Measurements from ENCODE around the gene MAP3K5.

The MAP3K5 gene

DNA sequence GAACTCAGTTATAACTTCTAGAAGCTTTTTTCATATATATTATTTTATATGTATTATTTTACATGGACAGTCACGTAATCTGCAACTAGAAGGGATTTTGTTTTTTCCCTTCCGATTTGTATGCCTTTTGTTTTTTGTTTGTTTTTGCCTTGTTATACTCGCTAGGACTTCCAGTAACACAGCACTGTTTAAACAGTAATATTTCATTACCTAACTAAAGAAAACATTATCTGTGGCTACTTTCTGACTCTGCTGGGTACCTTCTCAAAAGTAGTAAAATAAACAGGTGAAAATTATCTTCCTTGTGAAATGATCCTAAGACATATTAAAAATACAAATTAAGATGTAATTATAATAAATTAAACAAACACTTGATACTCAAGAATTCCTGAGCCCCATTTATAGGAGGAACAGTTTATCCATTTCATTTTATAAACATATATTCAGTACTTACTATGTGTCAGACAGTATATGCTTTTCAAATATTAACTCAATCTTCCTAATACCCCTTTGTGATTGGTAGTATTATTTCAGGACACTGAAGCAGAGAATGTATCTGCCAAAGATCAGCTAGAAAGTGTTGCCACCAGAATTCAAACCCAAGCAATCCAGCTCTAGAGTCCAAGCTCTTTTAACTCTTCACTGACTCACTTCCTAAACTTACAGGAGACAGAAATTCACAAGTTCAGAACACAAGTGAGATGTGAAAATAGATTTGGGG is 65.3 kb downstream of the MAP3K5 start:
- ATAC-seq: no peak
- TF ChIP-seq PPARA (CRISPR knock-in tag; IDR thresholded peaks at IDR 0.05; ENCODE audit: borderline replicate concordance) (no peak), ARNTL (CRISPR knock-in tag; IDR thresholded peaks at IDR 0.05; ENCODE audit: borderline replicate concordance, low read depth) (0 out of 2 replicates have a peak, but pooled peaks have one; percentile 22)

DNA sequence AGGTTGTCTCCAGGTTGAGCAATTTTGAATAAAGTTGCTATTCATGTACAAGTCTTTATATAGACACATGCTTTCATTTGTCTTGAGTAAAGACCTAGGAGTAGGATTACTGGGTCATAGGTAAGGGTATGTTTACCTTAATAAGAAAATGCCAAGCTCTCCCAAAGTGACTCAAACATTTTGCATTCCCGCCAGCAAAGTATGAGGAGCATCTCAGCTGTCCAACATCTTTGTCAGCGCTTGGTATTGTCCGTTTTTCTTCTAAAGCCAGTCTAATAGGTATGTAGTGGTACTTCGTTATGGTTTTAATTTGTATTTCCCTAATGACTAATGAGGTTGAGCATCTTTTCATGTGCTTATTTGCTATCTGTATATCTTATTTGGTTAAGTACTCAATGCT is 67.2 kb downstream of the MAP3K5 start:
- ATAC-seq: no peak
- TF ChIP-seq CSDC2 (CRISPR knock-in tag; IDR thresholded peaks at IDR 0.05): no peak
- no peak for TF ChIP-seq RARB (CRISPR knock-in tag; IDR thresholded peaks at IDR 0.05)
- no peak for TF ChIP-seq ZNF70 (CRISPR knock-in tag; IDR thresholded peaks at IDR 0.05)
- TF ChIP-seq, protein P1, sequence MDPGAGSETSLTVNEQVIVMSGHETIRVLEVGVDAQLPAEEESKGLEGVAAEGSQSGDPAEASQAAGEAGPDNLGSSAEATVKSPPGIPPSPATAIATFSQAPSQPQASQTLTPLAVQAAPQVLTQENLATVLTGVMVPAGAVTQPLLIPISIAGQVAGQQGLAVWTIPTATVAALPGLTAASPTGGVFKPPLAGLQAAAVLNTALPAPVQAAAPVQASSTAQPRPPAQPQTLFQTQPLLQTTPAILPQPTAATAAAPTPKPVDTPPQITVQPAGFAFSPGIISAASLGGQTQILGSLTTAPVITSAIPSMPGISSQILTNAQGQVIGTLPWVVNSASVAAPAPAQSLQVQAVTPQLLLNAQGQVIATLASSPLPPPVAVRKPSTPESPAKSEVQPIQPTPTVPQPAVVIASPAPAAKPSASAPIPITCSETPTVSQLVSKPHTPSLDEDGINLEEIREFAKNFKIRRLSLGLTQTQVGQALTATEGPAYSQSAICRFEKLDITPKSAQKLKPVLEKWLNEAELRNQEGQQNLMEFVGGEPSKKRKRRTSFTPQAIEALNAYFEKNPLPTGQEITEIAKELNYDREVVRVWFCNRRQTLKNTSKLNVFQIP (CRISPR knock-in tag; IDR thresholded peaks at IDR 0.05; ENCODE audit: borderline replicate concordance, low read depth): no peak
- TF ChIP-seq ZNF565 (CRISPR knock-in tag; conservative IDR thresholded peaks at IDR 0.05; ENCODE audit: low read depth): no peak
- TF ChIP-seq ZC3H10 (CRISPR knock-in tag; IDR thresholded peaks at IDR 0.05): no peak

DNA sequence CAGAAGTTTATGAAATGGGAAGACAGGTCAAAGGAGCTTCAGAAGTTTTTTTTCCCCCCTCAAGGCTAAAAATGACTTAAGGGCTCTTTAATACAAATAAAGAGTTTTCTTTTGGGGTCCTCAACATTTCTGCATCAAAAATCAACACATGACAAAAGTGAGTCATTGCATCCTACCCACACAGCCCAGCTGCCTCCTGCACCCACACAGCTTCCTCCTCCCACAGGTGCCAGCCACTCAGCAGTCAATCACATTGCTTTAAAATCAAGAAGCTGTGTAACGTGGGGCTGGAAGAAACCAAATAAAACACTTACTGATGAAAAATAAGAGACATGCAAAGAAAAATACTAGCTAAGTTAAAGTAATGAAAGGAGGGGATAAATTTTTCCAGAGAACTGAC is 68.5 kb downstream of the MAP3K5 start:
- ATAC-seq: no peak
- TF ChIP-seq TCF4 (CRISPR knock-in tag; IDR thresholded peaks at IDR 0.05; ENCODE audit: borderline replicate concordance) (no peak), ZC3H10 (CRISPR knock-in tag; IDR thresholded peaks at IDR 0.05) (no peak), ZFP30 (CRISPR knock-in tag; IDR thresholded peaks at IDR 0.05) (no peak), ESRRG (CRISPR knock-in tag; IDR thresholded peaks at IDR 0.05) (no peak), ZNF70 (CRISPR knock-in tag; IDR thresholded peaks at IDR 0.05) (no peak), SNAI2 (CRISPR knock-in tag; IDR thresholded peaks at IDR 0.05) (no peak), RARB (CRISPR knock-in tag; IDR thresholded peaks at IDR 0.05) (no peak), BACH2 (CRISPR knock-in tag; IDR thresholded peaks at IDR 0.05; ENCODE audit: borderline replicate concordance) (no peak), PPARA (CRISPR knock-in tag; IDR thresholded peaks at IDR 0.05; ENCODE audit: borderline replicate concordance) (no peak), ZNF8 (CRISPR knock-in tag; IDR thresholded peaks at IDR 0.05) (no peak), ISL1 (CRISPR knock-in tag; IDR thresholded peaks at IDR 0.05) (no peak), TOX (CRISPR knock-in tag; IDR thresholded peaks at IDR 0.05; ENCODE audit: borderline replicate concordance) (no peak)
- TF ChIP-seq, protein P2, sequence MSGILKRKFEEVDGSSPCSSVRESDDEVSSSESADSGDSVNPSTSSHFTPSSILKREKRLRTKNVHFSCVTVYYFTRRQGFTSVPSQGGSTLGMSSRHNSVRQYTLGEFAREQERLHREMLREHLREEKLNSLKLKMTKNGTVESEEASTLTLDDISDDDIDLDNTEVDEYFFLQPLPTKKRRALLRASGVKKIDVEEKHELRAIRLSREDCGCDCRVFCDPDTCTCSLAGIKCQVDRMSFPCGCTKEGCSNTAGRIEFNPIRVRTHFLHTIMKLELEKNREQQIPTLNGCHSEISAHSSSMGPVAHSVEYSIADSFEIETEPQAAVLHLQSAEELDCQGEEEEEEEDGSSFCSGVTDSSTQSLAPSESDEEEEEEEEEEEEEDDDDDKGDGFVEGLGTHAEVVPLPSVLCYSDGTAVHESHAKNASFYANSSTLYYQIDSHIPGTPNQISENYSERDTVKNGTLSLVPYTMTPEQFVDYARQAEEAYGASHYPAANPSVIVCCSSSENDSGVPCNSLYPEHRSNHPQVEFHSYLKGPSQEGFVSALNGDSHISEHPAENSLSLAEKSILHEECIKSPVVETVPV (CRISPR knock-in tag; IDR thresholded peaks at IDR 0.05): no peak
- TF ChIP-seq, protein P3, sequence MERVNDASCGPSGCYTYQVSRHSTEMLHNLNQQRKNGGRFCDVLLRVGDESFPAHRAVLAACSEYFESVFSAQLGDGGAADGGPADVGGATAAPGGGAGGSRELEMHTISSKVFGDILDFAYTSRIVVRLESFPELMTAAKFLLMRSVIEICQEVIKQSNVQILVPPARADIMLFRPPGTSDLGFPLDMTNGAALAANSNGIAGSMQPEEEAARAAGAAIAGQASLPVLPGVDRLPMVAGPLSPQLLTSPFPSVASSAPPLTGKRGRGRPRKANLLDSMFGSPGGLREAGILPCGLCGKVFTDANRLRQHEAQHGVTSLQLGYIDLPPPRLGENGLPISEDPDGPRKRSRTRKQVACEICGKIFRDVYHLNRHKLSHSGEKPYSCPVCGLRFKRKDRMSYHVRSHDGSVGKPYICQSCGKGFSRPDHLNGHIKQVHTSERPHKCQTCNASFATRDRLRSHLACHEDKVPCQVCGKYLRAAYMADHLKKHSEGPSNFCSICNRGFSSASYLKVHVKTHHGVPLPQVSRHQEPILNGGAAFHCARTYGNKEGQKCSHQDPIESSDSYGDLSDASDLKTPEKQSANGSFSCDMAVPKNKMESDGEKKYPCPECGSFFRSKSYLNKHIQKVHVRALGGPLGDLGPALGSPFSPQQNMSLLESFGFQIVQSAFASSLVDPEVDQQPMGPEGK (CRISPR knock-in tag; IDR thresholded peaks at IDR 0.05; ENCODE audit: borderline replicate concordance): no peak
- TF ChIP-seq, protein P4, sequence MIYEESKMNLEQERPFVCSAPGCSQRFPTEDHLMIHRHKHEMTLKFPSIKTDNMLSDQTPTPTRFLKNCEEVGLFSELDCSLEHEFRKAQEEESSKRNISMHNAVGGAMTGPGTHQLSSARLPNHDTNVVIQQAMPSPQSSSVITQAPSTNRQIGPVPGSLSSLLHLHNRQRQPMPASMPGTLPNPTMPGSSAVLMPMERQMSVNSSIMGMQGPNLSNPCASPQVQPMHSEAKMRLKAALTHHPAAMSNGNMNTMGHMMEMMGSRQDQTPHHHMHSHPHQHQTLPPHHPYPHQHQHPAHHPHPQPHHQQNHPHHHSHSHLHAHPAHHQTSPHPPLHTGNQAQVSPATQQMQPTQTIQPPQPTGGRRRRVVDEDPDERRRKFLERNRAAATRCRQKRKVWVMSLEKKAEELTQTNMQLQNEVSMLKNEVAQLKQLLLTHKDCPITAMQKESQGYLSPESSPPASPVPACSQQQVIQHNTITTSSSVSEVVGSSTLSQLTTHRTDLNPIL (CRISPR knock-in tag; IDR thresholded peaks at IDR 0.05; ENCODE audit: low read depth): no peak
- TF ChIP-seq, protein P5, sequence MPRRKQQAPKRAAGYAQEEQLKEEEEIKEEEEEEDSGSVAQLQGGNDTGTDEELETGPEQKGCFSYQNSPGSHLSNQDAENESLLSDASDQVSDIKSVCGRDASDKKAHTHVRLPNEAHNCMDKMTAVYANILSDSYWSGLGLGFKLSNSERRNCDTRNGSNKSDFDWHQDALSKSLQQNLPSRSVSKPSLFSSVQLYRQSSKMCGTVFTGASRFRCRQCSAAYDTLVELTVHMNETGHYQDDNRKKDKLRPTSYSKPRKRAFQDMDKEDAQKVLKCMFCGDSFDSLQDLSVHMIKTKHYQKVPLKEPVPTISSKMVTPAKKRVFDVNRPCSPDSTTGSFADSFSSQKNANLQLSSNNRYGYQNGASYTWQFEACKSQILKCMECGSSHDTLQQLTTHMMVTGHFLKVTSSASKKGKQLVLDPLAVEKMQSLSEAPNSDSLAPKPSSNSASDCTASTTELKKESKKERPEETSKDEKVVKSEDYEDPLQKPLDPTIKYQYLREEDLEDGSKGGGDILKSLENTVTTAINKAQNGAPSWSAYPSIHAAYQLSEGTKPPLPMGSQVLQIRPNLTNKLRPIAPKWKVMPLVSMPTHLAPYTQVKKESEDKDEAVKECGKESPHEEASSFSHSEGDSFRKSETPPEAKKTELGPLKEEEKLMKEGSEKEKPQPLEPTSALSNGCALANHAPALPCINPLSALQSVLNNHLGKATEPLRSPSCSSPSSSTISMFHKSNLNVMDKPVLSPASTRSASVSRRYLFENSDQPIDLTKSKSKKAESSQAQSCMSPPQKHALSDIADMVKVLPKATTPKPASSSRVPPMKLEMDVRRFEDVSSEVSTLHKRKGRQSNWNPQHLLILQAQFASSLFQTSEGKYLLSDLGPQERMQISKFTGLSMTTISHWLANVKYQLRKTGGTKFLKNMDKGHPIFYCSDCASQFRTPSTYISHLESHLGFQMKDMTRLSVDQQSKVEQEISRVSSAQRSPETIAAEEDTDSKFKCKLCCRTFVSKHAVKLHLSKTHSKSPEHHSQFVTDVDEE (CRISPR knock-in tag; IDR thresholded peaks at IDR 0.05): no peak
- TF ChIP-seq, protein P1 (CRISPR knock-in tag; IDR thresholded peaks at IDR 0.05; ENCODE audit: borderline replicate concordance, low read depth): no peak
